GM12878 (cell line): ENCODE measurements around the gene MAFG. TPM values are rescaled to one million over a fixed set of nuclear protein-coding genes. Genes with fewer than 3 reads are reported as not detected.
A peak's percentile ranks its signal among the peaks of the same experiment; 100 is the strongest.

Experiments
- BCL11A ChIP-seq: IDR thresholded peaks from 2 replicates; pipeline ENCODE4 v1.6.1; 2011; ENCODE audit warnings: low read depth, low read length
- CREM ChIP-seq: IDR thresholded peaks from 2 replicates; pipeline ENCODE4 v1.6.1; 2014; ENCODE audit warnings: antibody characterized with exemption, low read depth
- DPF2 ChIP-seq: fragments of 450-650 bp; IDR thresholded peaks from 2 replicates; pipeline ENCODE4 v1.6.1; 2017; ENCODE audit warnings: mild to moderate bottlenecking
- EZH2 ChIP-seq: IDR thresholded peaks from 2 replicates; pipeline ENCODE4 v1.6.1; 2012; ENCODE audit warnings: low read depth, mild to moderate bottlenecking, control low read depth, inconsistent platforms, low read length, borderline replicate concordance; ENCODE audit not compliant: control insufficient read depth
- MEF2A ChIP-seq: IDR thresholded peaks from 2 replicates; pipeline ENCODE4 v1.6.1; 2011; ENCODE audit warnings: low read depth, mild to moderate bottlenecking, low read length, moderate library complexity; ENCODE audit not compliant: insufficient read depth
- MYB ChIP-seq: fragments of 150-350 bp; IDR thresholded peaks from 2 replicates; pipeline ENCODE4 v1.6.1; 2014; ENCODE audit warnings: mild to moderate bottlenecking, low read depth, low read length, borderline replicate concordance
- MYC ChIP-seq: IDR thresholded peaks from 2 replicates; pipeline ENCODE4 v1.6.1; 2011; ENCODE audit warnings: mild to moderate bottlenecking, low read length, moderate library complexity, inconsistent platforms; ENCODE audit not compliant: insufficient read depth, insufficient replicate concordance, insufficient read length, severe bottlenecking
- NFXL1 ChIP-seq: fragments of 450-650 bp; IDR thresholded peaks from 2 replicates; pipeline ENCODE4 v1.6.1; 2017; ENCODE audit warnings: antibody characterized with exemption, mild to moderate bottlenecking, borderline replicate concordance
- NFYA ChIP-seq: IDR thresholded peaks from 2 replicates; pipeline ENCODE4 v1.6.1; 2011; ENCODE audit warnings: low read depth, mild to moderate bottlenecking, low read length, improper control_type of control experiment, borderline replicate concordance
- NR2F1 ChIP-seq: fragments of 450-650 bp; conservative IDR thresholded peaks from 2 replicates; pipeline ENCODE4 v1.6.1; 2017; ENCODE audit warnings: mild to moderate bottlenecking
- PAX5 ChIP-seq: IDR thresholded peaks from 2 replicates; pipeline ENCODE4 v1.6.1; 2011; ENCODE audit warnings: low read depth, low read length, borderline replicate concordance
- POLR2AphosphoS2 ChIP-seq: IDR thresholded peaks from 2 replicates; pipeline ENCODE4 v1.6.1; 2011; ENCODE audit warnings: low read depth, mild to moderate bottlenecking, low read length, improper control_type of control experiment, moderate library complexity
- RFX5 ChIP-seq: IDR thresholded peaks from 2 replicates; pipeline ENCODE4 v1.6.1; 2011; ENCODE audit warnings: low read depth, low read length, improper control_type of control experiment
- SRF ChIP-seq, 2 experiments: IDR thresholded peaks; 2 replicates each; pipeline ENCODE4 v1.6.1; 2011; ENCODE audit warnings: low read depth in 2 of 2, low read length in 2 of 2, mild to moderate bottlenecking in 1 of 2, moderate library complexity in 1 of 2
- TARDBP ChIP-seq: IDR thresholded peaks from 2 replicates; pipeline ENCODE4 v1.6.1; 2016; ENCODE audit warnings: borderline replicate concordance
- TCF3 ChIP-seq: IDR thresholded peaks from 2 replicates; pipeline ENCODE4 v1.6.1; 2012; ENCODE audit warnings: low read depth, mild to moderate bottlenecking, low read length, borderline replicate concordance; ENCODE audit not compliant: insufficient read depth
- polyA plus RNA-seq, 11 experiments: library from polyadenylated mRNA; depleted of rRNA in 4 of 11; unstranded in 6 of 11; stranded (reverse) in 5 of 11; fragments of >200 nt; fragmentation: Nextera tagmentation in 4 of 11; fragmentation: Illumina TruSeq in 1 of 11; extraction: Ambion mirVana in 4 of 11; extraction: Trizol in 1 of 11; gene quantifications; 1 replicate in 1 of 11; 2 replicates in 10 of 11; pipeline versions ENCODE4 v1.2.1 to v1.2.3, GENCODE V29; 2011 to 2016; ENCODE audit warnings: inconsistent platforms in 2 of 11, missing spikeins in 2 of 11, low read depth in 1 of 11
- total RNA-seq, 4 experiments: library from RNA; depleted of rRNA in 3 of 4; stranded (reverse); fragments of >200 nt in 3 of 4; fragmentation: Illumina TruSeq in 1 of 4; extraction: Trizol in 1 of 4; gene quantifications; 2 replicates each; pipeline versions ENCODE4 v1.2.1 to v1.2.3, GENCODE V29; 2013 to 2021
- TF ChIP-seq, protein P1 (sequence below): fragments of 150-350 bp; IDR thresholded peaks from 2 replicates; pipeline ENCODE4 v1.6.1; 2014; ENCODE audit warnings: mild to moderate bottlenecking, low read depth, low read length
- TF ChIP-seq, protein P2 (sequence below): fragments of 450-650 bp; IDR thresholded peaks from 2 replicates; pipeline ENCODE4 v1.6.1; 2014; ENCODE audit warnings: mild to moderate bottlenecking
- TF ChIP-seq, protein P3 (sequence below): IDR thresholded peaks from 2 replicates; pipeline ENCODE4 v1.6.1; 2012; ENCODE audit warnings: low read depth, low read length, improper control_type of control experiment
- TF ChIP-seq, protein P4 (sequence below): fragments of 150-350 bp; IDR thresholded peaks from 2 replicates; pipeline ENCODE4 v1.6.1; 2016; ENCODE audit warnings: low read depth, low read length
- TF ChIP-seq, protein P5 (sequence below): IDR thresholded peaks from 2 replicates; pipeline ENCODE4 v1.6.1; 2011; ENCODE audit warnings: borderline replicate concordance, low read depth, mild to moderate bottlenecking, moderate library complexity, low read length; ENCODE audit not compliant: insufficient read depth, poor library complexity, severe bottlenecking

Gene MAFG
- total and polyA plus RNA-seq, 10 of the 15 experiments (the other 5 are each of a cell fraction or from before 2014, with no cell fraction given), result 0.48 to 20.1 (median 7.6) TPM

DNA sequence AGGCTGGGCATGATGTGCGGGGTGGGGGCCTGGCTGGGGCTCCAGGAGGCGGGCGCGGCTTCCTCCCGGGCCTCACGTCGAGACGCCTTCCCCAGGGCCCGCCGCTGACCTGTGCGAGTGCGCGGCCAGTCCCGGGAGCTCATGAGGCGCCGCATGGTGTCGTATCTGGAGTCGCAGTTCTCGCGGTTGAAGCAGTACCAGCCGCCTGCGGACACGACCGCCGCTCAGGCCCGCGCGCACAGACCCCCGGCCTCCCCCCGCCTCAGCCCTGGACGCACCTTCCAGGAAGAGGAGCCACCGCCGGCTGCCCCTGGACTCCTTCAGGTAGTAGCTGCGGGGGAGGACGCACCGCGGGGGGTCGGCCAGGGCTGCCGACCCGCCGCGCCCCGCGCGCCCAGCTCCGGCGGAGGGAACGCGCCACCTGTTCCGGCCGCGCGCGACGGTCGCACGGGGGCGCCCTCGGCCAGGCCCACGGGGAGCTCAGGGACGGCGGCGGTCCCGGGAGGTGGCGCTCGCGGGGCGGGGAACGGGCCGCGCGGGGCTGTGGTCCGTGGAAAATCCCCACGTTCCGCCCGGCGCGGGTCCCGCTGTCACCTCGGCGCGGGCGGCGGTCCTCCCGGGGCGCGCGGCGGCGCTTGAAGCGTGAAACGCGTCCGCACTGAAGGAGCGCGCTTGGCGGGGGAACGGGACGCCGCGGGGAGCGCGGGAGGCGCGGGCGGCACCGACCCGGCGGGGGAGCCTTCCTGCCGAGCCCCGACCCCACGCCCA lies 32.0 kb upstream of the MAFG start (continued):
- TF ChIP-seq, protein P1, sequence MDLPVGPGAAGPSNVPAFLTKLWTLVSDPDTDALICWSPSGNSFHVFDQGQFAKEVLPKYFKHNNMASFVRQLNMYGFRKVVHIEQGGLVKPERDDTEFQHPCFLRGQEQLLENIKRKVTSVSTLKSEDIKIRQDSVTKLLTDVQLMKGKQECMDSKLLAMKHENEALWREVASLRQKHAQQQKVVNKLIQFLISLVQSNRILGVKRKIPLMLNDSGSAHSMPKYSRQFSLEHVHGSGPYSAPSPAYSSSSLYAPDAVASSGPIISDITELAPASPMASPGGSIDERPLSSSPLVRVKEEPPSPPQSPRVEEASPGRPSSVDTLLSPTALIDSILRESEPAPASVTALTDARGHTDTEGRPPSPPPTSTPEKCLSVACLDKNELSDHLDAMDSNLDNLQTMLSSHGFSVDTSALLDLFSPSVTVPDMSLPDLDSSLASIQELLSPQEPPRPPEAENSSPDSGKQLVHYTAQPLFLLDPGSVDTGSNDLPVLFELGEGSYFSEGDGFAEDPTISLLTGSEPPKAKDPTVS, result no peak
- TF ChIP-seq, protein P2, sequence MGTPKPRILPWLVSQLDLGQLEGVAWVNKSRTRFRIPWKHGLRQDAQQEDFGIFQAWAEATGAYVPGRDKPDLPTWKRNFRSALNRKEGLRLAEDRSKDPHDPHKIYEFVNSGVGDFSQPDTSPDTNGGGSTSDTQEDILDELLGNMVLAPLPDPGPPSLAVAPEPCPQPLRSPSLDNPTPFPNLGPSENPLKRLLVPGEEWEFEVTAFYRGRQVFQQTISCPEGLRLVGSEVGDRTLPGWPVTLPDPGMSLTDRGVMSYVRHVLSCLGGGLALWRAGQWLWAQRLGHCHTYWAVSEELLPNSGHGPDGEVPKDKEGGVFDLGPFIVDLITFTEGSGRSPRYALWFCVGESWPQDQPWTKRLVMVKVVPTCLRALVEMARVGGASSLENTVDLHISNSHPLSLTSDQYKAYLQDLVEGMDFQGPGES, result no peak
- TF ChIP-seq MYB (no peak), BCL11A (no peak), NR2F1 (peak; percentile 66), EZH2 (no peak), MYC (no peak), RFX5 (no peak), PAX5 (no peak), POLR2AphosphoS2 (no peak), NFXL1 (peak; percentile 71; the same call in 1 of the 2 replicates), CREM (no peak), SRF (IDR thresholded peaks at IDR 0.05; ENCODE audit: low read depth in 2 of 2, low read length in 2 of 2) (0 out of 4 replicates have a peak, but pooled peaks of 1 of the 2 experiments have one; percentile 4), NFYA (no peak), MEF2A (0 out of 2 replicates have a peak, but pooled peaks have one; percentile 43), TCF3 (peak; percentile 94), TARDBP (no peak), DPF2 (peak; percentile 87)
- TF ChIP-seq, protein P3, sequence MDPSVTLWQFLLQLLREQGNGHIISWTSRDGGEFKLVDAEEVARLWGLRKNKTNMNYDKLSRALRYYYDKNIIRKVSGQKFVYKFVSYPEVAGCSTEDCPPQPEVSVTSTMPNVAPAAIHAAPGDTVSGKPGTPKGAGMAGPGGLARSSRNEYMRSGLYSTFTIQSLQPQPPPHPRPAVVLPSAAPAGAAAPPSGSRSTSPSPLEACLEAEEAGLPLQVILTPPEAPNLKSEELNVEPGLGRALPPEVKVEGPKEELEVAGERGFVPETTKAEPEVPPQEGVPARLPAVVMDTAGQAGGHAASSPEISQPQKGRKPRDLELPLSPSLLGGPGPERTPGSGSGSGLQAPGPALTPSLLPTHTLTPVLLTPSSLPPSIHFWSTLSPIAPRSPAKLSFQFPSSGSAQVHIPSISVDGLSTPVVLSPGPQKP, result no peak
- TF ChIP-seq, protein P4, sequence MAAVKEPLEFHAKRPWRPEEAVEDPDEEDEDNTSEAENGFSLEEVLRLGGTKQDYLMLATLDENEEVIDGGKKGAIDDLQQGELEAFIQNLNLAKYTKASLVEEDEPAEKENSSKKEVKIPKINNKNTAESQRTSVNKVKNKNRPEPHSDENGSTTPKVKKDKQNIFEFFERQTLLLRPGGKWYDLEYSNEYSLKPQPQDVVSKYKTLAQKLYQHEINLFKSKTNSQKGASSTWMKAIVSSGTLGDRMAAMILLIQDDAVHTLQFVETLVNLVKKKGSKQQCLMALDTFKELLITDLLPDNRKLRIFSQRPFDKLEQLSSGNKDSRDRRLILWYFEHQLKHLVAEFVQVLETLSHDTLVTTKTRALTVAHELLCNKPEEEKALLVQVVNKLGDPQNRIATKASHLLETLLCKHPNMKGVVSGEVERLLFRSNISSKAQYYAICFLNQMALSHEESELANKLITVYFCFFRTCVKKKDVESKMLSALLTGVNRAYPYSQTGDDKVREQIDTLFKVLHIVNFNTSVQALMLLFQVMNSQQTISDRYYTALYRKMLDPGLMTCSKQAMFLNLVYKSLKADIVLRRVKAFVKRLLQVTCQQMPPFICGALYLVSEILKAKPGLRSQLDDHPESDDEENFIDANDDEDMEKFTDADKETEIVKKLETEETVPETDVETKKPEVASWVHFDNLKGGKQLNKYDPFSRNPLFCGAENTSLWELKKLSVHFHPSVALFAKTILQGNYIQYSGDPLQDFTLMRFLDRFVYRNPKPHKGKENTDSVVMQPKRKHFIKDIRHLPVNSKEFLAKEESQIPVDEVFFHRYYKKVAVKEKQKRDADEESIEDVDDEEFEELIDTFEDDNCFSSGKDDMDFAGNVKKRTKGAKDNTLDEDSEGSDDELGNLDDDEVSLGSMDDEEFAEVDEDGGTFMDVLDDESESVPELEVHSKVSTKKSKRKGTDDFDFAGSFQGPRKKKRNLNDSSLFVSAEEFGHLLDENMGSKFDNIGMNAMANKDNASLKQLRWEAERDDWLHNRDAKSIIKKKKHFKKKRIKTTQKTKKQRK, result no peak
- TF ChIP-seq, protein P5, sequence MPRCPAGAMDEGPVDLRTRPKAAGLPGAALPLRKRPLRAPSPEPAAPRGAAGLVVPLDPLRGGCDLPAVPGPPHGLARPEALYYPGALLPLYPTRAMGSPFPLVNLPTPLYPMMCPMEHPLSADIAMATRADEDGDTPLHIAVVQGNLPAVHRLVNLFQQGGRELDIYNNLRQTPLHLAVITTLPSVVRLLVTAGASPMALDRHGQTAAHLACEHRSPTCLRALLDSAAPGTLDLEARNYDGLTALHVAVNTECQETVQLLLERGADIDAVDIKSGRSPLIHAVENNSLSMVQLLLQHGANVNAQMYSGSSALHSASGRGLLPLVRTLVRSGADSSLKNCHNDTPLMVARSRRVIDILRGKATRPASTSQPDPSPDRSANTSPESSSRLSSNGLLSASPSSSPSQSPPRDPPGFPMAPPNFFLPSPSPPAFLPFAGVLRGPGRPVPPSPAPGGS, result no peak
